ENCODE measurements around the gene GXYLT1. TPM values are rescaled to one million over a fixed set of nuclear protein-coding genes. Genes with fewer than 3 reads are reported as not detected.

Gene GXYLT1
- total RNA-seq, 1 donor from 2014 or later, result 11.8 TPM

DNA sequence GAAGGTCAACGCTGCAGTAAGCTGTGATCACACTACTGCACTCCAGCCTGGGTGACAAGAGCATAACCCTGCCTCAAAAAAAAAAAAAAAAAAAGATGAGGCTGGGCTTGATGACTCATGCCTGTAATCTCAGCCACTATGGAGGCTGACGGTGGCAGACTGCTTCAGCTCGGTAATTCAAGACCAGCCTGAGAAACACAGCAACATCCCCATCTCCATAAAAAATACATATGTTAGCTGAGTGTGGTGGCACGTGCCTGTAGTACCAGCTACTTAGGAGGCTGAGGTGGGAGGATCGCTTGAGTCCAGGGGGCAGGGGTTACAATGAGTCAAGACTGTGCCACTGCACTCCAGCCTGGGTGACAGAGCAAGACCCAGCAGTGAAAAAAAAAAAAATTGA, 50.4 kb downstream of the GXYLT1 start:
- Histone ChIP-seq H3K4me3 (no peak overlapping the region), H3K27me3 (no peaks in the 10 kb centered on the region), H3K36me3 (peaks cover 0 to 10% of the 10 kb centered on the region in 2 donors), H3K27ac (no peak overlapping the region), H3K9me3 (no peaks in the 10 kb centered on the region), H3K4me1 (no peaks in the 10 kb centered on the region)
- intact Hi-C loops (cut with DNase I), result no loop called here
- TF ChIP-seq, protein P1, sequence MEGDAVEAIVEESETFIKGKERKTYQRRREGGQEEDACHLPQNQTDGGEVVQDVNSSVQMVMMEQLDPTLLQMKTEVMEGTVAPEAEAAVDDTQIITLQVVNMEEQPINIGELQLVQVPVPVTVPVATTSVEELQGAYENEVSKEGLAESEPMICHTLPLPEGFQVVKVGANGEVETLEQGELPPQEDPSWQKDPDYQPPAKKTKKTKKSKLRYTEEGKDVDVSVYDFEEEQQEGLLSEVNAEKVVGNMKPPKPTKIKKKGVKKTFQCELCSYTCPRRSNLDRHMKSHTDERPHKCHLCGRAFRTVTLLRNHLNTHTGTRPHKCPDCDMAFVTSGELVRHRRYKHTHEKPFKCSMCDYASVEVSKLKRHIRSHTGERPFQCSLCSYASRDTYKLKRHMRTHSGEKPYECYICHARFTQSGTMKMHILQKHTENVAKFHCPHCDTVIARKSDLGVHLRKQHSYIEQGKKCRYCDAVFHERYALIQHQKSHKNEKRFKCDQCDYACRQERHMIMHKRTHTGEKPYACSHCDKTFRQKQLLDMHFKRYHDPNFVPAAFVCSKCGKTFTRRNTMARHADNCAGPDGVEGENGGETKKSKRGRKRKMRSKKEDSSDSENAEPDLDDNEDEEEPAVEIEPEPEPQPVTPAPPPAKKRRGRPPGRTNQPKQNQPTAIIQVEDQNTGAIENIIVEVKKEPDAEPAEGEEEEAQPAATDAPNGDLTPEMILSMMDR (IDR thresholded peaks at IDR 0.05), result no peak
- TF ChIP-seq POLR2AphosphoS5 (IDR thresholded peaks at IDR 0.05; ENCODE audit: insufficient read depth in 1 of 2, low read depth in 1 of 2) (no peak), POLR2A (IDR thresholded peaks at IDR 0.05) (no peak)
- DNase-seq (ENCODE audit: extremely low spot score in 2 of 2), result no peak

DNA sequence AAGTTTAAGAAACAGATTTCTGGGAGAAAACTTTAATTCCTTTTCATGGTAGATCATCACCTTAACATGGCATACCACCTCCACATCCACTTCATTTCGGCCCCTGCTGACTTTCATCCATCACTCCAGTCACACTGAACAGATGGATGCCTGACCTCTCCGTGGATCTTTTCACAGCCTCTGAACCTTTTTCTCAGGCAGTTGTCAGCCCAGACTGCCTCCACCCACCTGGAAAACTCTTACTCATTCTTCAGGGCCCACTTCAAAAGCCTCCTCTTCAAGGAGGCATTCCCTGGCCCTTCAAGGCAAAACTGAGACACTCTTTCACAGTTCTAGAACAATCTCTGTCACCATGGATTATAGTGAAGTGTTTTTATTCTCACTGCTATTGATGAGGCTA, 52.9 kb downstream of the GXYLT1 start:
- Histone ChIP-seq H3K4me3 (no peak overlapping the region), H3K27me3 (no peaks in the 10 kb centered on the region), H3K36me3 (peaks cover 0 to 8% of the 10 kb centered on the region in 2 donors), H3K27ac (no peak overlapping the region), H3K9me3 (no peaks in the 10 kb centered on the region), H3K4me1 (no peaks in the 10 kb centered on the region)
- no peak for DNase-seq (ENCODE audit: extremely low spot score in 2 of 2)
- intact Hi-C loops (cut with DNase I), result no loop called here
- TF ChIP-seq POLR2AphosphoS5 (IDR thresholded peaks at IDR 0.05; ENCODE audit: insufficient read depth in 1 of 2, low read depth in 1 of 2) (no peak), POLR2A (IDR thresholded peaks at IDR 0.05) (no peak)
- TF ChIP-seq, protein P1 (IDR thresholded peaks at IDR 0.05), result no peak

DNA sequence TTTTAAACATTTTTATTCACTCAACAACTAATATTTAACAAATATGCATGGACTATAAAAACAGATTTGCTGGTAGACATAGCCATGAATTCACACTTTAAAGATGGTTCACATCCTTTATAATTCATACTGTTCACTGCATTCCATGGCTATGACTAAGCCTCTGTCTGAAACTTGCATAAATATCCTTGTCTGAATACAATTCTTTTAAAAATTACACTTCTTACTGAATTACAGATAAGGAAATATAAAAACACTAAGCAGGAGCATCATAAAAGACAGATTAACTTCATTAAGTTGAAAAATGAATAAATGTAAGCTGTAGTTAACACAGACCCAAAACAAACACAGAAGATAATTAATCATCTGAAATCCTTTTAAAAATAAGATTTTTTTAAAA, 53.8 kb downstream of the GXYLT1 start:
- Histone ChIP-seq H3K27ac (no peak overlapping the region), H3K27me3 (no peaks in the 10 kb centered on the region), H3K4me3 (no peak overlapping the region), H3K9me3 (no peaks in the 10 kb centered on the region), H3K4me1 (no peaks in the 10 kb centered on the region), H3K36me3 (peaks cover 0 to 3% of the 10 kb centered on the region in 2 donors)
- intact Hi-C loops (cut with DNase I), result no loop called here
- no peak for DNase-seq (ENCODE audit: extremely low spot score in 2 of 2)
- TF ChIP-seq, protein P1 (IDR thresholded peaks at IDR 0.05), result no peak
- TF ChIP-seq POLR2A (IDR thresholded peaks at IDR 0.05) (no peak), POLR2AphosphoS5 (IDR thresholded peaks at IDR 0.05; ENCODE audit: insufficient read depth in 1 of 2, low read depth in 1 of 2) (no peak)

DNA sequence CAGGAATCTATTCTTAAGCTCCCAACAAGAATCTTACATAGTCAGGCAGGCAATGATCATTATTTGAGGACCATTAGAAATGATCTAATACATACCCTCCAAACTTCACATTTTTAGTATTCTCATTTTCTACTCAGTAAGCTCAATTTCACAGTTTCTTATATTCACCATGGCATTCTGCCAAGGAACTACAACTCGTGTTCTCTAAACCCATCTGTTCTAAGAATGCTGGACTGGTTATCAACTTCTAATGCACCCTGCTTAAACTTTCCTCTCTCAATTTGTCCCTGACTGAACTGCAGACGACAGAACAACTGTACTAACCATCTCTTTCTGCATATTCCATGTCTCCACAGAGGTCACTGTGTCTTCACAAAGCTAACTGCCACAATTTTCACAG, 58.6 kb downstream of the GXYLT1 start:
- TF ChIP-seq POLR2AphosphoS5 (IDR thresholded peaks at IDR 0.05; ENCODE audit: insufficient read depth in 1 of 2, low read depth in 1 of 2) (no peak), POLR2A (IDR thresholded peaks at IDR 0.05) (no peak)
- TF ChIP-seq, protein P1 (IDR thresholded peaks at IDR 0.05), result no peak
- no peaks in the 10 kb centered on the region for H3K9me3 ChIP-seq
- no peaks in the 10 kb centered on the region for H3K4me1 ChIP-seq
- no peak overlapping the region for H3K4me3 ChIP-seq
- no peaks in the 10 kb centered on the region for H3K36me3 ChIP-seq
- intact Hi-C loops (cut with DNase I), result no loop called here
- no peak overlapping the region for H3K27ac ChIP-seq
- no peaks in the 10 kb centered on the region for H3K27me3 ChIP-seq
- DNase-seq (ENCODE audit: extremely low spot score in 2 of 2), result no peak

DNA sequence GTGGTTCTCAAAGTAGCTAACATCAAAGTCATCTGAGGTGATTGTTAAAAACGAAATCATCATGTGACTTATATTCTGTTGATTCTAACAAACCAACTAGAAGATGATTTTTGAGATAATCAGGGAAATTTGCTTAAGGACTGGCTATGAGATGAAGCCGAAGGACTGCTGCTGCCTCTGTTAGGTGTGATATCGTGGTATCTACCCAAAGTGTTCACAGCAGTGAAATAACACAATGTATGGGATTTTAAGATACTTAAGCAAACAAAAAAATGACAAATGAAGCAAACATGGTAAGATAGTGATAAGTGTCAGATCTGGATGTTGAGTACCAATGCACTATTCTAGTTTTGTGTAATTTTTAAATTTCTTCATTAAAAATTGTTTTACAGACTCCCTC, 59.1 kb downstream of the GXYLT1 start:
- Histone ChIP-seq H3K36me3 (no peaks in the 10 kb centered on the region), H3K27ac (no peak overlapping the region), H3K9me3 (no peaks in the 10 kb centered on the region), H3K4me3 (no peak overlapping the region), H3K4me1 (no peaks in the 10 kb centered on the region), H3K27me3 (no peaks in the 10 kb centered on the region)
- intact Hi-C loops (cut with DNase I), result no loop called here
- no peak for DNase-seq (ENCODE audit: extremely low spot score in 2 of 2)
- TF ChIP-seq, protein P1 (IDR thresholded peaks at IDR 0.05), result no peak

Measured in vagina (tissue), 2 donors.